Panc1 (cell line): Measurements from ENCODE around the gene LINC01488.

Experiments
- POLR2AphosphoS5 ChIP-seq: IDR thresholded peaks from 2 replicates; pipeline ENCODE4 v1.6.1; 2012; ENCODE audit warnings: mild to moderate bottlenecking, low read depth, low read length, moderate library complexity
- TF ChIP-seq, protein P1 (sequence below): fragments of 450-650 bp; IDR thresholded peaks from 2 replicates; pipeline ENCODE4 v1.5.1; 2017; ENCODE audit warnings: mild to moderate bottlenecking

- TF ChIP-seq, protein P1, sequence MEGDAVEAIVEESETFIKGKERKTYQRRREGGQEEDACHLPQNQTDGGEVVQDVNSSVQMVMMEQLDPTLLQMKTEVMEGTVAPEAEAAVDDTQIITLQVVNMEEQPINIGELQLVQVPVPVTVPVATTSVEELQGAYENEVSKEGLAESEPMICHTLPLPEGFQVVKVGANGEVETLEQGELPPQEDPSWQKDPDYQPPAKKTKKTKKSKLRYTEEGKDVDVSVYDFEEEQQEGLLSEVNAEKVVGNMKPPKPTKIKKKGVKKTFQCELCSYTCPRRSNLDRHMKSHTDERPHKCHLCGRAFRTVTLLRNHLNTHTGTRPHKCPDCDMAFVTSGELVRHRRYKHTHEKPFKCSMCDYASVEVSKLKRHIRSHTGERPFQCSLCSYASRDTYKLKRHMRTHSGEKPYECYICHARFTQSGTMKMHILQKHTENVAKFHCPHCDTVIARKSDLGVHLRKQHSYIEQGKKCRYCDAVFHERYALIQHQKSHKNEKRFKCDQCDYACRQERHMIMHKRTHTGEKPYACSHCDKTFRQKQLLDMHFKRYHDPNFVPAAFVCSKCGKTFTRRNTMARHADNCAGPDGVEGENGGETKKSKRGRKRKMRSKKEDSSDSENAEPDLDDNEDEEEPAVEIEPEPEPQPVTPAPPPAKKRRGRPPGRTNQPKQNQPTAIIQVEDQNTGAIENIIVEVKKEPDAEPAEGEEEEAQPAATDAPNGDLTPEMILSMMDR, result no peak
- TF ChIP-seq POLR2AphosphoS5, result no peak
Observed at GRCh38 chr11:69498614-69499175, 17.2 kb downstream of the LINC01488 start.
